T follicular helper cell (primary cell): ENCODE results near the gene USP5.

Source experiments
- DNase-seq: peaks from one replicate; pipeline ENCODE4 v3.0.0-alpha.2; 2020; ENCODE audit warnings: low read depth

USP5 gene

DNA sequence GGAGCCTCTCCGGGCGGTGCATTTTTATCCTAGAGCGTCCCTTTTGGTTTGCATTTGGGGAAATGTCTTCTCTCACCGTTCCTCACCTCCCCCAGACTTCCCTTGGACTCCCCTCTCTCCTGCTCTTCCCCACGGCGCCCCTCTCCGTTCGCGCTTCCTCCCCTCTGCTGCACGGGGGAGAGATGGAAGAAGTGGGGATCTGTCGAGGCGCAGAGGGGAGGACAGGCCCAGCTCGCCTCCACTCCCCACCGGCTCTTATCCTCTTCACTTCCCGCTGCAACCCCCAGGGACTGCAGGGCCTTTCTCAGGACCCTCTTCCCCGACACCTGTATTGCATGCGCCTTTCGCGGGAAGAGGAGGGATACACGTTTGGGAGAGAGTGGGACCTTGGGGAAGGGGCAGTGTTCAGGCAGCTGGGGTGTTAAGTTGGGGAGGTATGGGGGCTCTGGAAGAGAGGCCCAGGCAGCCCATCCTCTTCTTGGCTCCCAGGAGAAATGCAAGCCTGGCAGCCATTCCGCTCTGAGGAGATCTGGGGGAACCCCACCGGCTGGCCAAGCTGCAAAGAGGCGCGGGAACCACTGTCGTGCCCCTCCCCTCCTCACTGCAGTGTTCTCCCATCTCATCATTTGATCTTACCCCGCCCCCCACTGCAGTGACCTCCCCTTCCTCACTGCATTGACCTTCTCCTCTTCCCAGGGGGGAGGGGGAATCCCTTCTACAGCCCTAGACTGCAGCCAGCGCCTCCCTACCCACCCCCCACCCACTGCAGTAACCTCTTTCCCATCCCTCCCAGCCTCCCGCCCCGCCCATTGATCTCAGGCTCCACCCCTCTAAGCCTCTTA lies 63.2 kb downstream of the USP5 start:
- DNase-seq, result no peak

GRCh38 chr12:6915789-6916285 lies 63.9 kb downstream of the USP5 start:
- no peak for DNase-seq
